ENCODE results near the gene NCBP2.

Gene NCBP2

GRCh38 chr3:196941729-196942225, 551 bp downstream of the NCBP2 start:
- TF ChIP-seq CTCF (IDR thresholded peaks at IDR 0.05; ENCODE audit: poor library complexity, severe bottlenecking), result no peak
- Histone ChIP-seq H3K4me3 (ENCODE audit: severe bottlenecking) (peak overlapping the region; percentile 89), H3K27ac (ENCODE audit: poor library complexity, severe bottlenecking) (peak overlapping the region; percentile 70), H3K4me1 (ENCODE audit: insufficient read depth, poor library complexity, severe bottlenecking) (peaks cover 4% of the 10 kb centered on the region), H3K36me3 (ENCODE audit: low read depth) (peaks cover 46% of the 10 kb centered on the region), H3K9me3 (ENCODE audit: severe bottlenecking) (no peaks in the 10 kb centered on the region), H3K27me3 (ENCODE audit: insufficient read depth, poor library complexity, severe bottlenecking) (no peaks in the 10 kb centered on the region)
- ATAC-seq (ENCODE audit: low read depth) (peak; percentile 61), DNase-seq (ENCODE audit: low spot score) (no peak)

- no peaks in the 10 kb centered on the region for H3K27me3 ChIP-seq (ENCODE audit: insufficient read depth, poor library complexity, severe bottlenecking)
- H3K27ac ChIP-seq (ENCODE audit: poor library complexity, severe bottlenecking), result no peak overlapping the region
- DNase-seq (ENCODE audit: low spot score) (no peak), ATAC-seq (ENCODE audit: low read depth) (no peak)
- TF ChIP-seq CTCF (IDR thresholded peaks at IDR 0.05; ENCODE audit: poor library complexity, severe bottlenecking), result no peak
- H3K4me3 ChIP-seq (ENCODE audit: severe bottlenecking), result no peak overlapping the region
- peaks cover 76% of the 10 kb centered on the region for H3K36me3 ChIP-seq (ENCODE audit: low read depth)
- peaks cover 3% of the 10 kb centered on the region for H3K4me1 ChIP-seq (ENCODE audit: insufficient read depth, poor library complexity, severe bottlenecking)
- no peaks in the 10 kb centered on the region for H3K9me3 ChIP-seq (ENCODE audit: severe bottlenecking)
These were observed 3.8 kb downstream of the NCBP2 start for GRCh38 chr3:196938576-196938975.

- no peak overlapping the region for H3K27ac ChIP-seq (ENCODE audit: poor library complexity, severe bottlenecking)
- peaks cover 74% of the 10 kb centered on the region for H3K36me3 ChIP-seq (ENCODE audit: low read depth)
- no peaks in the 10 kb centered on the region for H3K4me1 ChIP-seq (ENCODE audit: insufficient read depth, poor library complexity, severe bottlenecking)
These were observed 4.2 kb downstream of the NCBP2 start for GRCh38 chr3:196938124-196938523.

GRCh38 chr3:196936288-196936687, 6.0 kb downstream of the NCBP2 start:
- no peak for ATAC-seq (ENCODE audit: low read depth)
- no peaks in the 10 kb centered on the region for H3K27me3 ChIP-seq (ENCODE audit: insufficient read depth, poor library complexity, severe bottlenecking)
- no peak overlapping the region for H3K4me3 ChIP-seq (ENCODE audit: severe bottlenecking)
- TF ChIP-seq CTCF (IDR thresholded peaks at IDR 0.05; ENCODE audit: poor library complexity, severe bottlenecking), result no peak
- H3K36me3 ChIP-seq (ENCODE audit: low read depth), result peaks cover 87% of the 10 kb centered on the region
- DNase-seq (ENCODE audit: low spot score), result no peak
- no peaks in the 10 kb centered on the region for H3K4me1 ChIP-seq (ENCODE audit: insufficient read depth, poor library complexity, severe bottlenecking)
- no peak overlapping the region for H3K27ac ChIP-seq (ENCODE audit: poor library complexity, severe bottlenecking)
- H3K9me3 ChIP-seq (ENCODE audit: severe bottlenecking), result no peaks in the 10 kb centered on the region

More at GRCh38 chr3:196938124-196938523, 4.2 kb downstream of the NCBP2 start:
- TF ChIP-seq CTCF (IDR thresholded peaks at IDR 0.05; ENCODE audit: poor library complexity, severe bottlenecking), result no peak
- no peak for ATAC-seq (ENCODE audit: low read depth)
- Histone ChIP-seq H3K4me3 (ENCODE audit: severe bottlenecking) (no peak overlapping the region), H3K9me3 (ENCODE audit: severe bottlenecking) (no peaks in the 10 kb centered on the region), H3K27me3 (ENCODE audit: insufficient read depth, poor library complexity, severe bottlenecking) (no peaks in the 10 kb centered on the region)
- no peak for DNase-seq (ENCODE audit: low spot score)

GRCh38 chr3:196932600-196932999, 9.7 kb downstream of the NCBP2 start:
- H3K27ac ChIP-seq (ENCODE audit: poor library complexity, severe bottlenecking), result no peak overlapping the region
- ATAC-seq (ENCODE audit: low read depth) (no peak), DNase-seq (ENCODE audit: low spot score) (no peak)
- no peak overlapping the region for H3K4me3 ChIP-seq (ENCODE audit: severe bottlenecking)
- no peak for TF ChIP-seq CTCF (IDR thresholded peaks at IDR 0.05; ENCODE audit: poor library complexity, severe bottlenecking)
- H3K4me1 ChIP-seq (ENCODE audit: insufficient read depth, poor library complexity, severe bottlenecking), result no peaks in the 10 kb centered on the region
- no peaks in the 10 kb centered on the region for H3K27me3 ChIP-seq (ENCODE audit: insufficient read depth, poor library complexity, severe bottlenecking)
- H3K9me3 ChIP-seq (ENCODE audit: severe bottlenecking), result no peaks in the 10 kb centered on the region
- H3K36me3 ChIP-seq (ENCODE audit: low read depth), result peaks cover 83% of the 10 kb centered on the region

Measured in RWPE2 (cell line).